RWPE1 (cell line): Measurements from ENCODE around the gene INHA.

Experiments used
- CTCF ChIA-PET: fragments of 350-600 bp; sonication (Branson Sonifier 250); formaldehyde crosslinking; extraction: SDS; loops from one replicate; lab custom pipeline; 2021; lab: Yijun Ruan, JAX
- POLR2A ChIA-PET: fragments of 400-600 bp; formaldehyde crosslinking; extraction: SDS; loops from one replicate; lab custom pipeline; 2020; ENCODE audit warnings: antibody characterized with exemption; ENCODE audit not compliant: low non-redundant PET; lab: Yijun Ruan, JAX
- DNase-seq: peaks from one replicate; pipeline ENCODE4 v3.0.0; 2012; ENCODE audit warnings: low spot score
- H3K27ac ChIP-seq: fragments of 450-650 bp; 2 replicates; pipeline ENCODE4 v1.5.1; 2017
- TF ChIP-seq, protein P1 (sequence below): fragments of 450-650 bp; conservative IDR thresholded peaks from 2 replicates; pipeline ENCODE4 v1.5.1; 2017; ENCODE audit warnings: low read depth, mild to moderate bottlenecking

INHA gene

DNA sequence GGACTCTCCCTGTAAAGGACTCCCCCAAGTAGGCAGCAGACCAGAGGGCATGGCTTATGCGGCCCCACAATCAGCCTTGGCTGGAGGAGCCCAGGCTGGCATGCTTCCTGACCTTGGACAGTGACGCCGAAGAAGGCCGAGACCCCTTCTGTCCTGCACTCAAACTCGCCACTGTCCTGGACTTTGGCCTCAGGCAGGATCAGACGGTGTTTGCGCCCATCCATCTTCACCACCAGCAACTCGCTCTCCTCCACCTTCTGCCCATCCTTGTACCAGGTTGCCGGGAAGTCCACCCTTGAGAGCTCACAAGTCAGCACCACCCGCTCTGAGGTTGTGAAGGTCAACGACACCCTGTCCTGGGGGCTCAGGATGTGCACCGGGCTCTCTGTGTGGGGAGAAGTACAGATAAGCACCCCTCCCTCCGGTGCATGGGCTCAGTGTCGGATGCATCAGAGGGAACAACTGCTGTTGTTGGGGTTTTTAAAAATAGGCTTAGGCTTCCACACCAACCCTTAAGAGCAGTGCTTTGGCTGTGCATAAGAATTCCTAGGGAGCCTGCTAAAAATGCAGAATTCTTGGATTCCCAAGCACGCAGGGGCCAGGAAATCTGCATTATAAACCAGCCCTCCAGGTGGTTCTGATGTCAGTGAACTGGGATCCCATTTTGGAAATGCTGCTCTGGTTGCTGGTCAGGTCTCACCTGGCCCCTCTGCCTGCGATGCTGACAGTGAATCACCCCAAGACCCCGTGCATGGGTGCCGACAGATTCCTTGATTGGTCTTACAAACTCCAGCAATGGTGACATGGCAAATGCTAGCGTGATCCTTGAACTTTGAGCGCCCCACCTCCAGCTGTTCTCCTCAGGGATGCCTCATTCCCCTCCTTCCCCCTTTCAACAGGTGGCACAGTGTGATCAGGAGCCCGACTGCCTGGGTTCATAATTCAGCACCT lies 6.7 kb upstream of the INHA start:
- no peak for DNase-seq
- TF ChIP-seq, protein P1, sequence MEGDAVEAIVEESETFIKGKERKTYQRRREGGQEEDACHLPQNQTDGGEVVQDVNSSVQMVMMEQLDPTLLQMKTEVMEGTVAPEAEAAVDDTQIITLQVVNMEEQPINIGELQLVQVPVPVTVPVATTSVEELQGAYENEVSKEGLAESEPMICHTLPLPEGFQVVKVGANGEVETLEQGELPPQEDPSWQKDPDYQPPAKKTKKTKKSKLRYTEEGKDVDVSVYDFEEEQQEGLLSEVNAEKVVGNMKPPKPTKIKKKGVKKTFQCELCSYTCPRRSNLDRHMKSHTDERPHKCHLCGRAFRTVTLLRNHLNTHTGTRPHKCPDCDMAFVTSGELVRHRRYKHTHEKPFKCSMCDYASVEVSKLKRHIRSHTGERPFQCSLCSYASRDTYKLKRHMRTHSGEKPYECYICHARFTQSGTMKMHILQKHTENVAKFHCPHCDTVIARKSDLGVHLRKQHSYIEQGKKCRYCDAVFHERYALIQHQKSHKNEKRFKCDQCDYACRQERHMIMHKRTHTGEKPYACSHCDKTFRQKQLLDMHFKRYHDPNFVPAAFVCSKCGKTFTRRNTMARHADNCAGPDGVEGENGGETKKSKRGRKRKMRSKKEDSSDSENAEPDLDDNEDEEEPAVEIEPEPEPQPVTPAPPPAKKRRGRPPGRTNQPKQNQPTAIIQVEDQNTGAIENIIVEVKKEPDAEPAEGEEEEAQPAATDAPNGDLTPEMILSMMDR: no peak
- no peak overlapping the region for H3K27ac ChIP-seq
- ChIA-PET CTCF (no interaction called here), POLR2A (no interaction called here)

DNA sequence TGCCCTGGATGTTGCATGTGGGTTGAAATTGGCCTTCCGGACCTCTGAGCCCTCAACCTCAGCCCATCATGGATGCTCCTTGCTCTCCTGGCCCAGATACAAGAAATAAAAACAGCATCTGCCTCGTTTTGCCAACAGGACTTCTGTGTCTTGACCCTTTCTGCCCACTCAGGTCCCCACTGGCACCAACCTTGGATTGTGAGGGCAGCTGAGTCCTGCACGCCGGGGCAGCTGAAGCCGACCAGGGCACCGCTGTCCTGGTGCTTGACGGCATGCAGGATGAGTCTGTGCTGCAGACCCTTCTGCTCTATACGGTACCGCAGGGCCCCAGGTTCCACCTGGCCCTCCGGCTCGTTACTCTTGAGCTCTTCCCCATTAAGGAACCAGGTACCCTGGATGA lies 5.5 kb upstream of the INHA start:
- H3K27ac ChIP-seq: no peak overlapping the region
- POLR2A ChIA-PET: no interaction called here
- TF ChIP-seq, protein P1: no peak
- DNase-seq: no peak
- CTCF ChIA-PET: no interaction called here

DNA sequence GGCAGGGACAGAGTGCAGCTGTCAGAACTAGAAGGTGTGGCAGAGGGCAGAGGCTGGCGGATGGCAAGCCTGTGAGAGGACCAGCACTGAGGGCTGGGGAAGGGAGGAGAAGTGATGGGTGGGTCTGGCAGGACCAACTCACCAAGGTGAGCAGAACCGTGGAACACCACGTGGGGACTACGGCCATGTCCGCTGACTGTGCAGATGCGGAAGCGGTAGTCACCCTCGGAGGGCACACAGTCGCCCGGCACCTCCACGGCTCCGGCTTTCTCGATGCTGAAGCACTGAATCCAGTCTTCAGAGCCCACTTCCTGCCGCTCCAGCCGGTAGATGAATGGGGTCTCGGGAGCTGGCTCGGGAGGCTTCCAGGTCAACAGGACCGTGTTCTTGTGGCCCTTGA lies 5.0 kb upstream of the INHA start:
- ChIA-PET POLR2A (no interaction called here), CTCF (no interaction called here)
- no peak for DNase-seq
- TF ChIP-seq, protein P1: no peak
- no peak overlapping the region for H3K27ac ChIP-seq

- TF ChIP-seq, protein P1: no peak
- H3K27ac ChIP-seq: no peak overlapping the region
- DNase-seq: no peak
- ChIA-PET POLR2A (no interaction called here), CTCF (interaction anchor here (0.6 kb wide), 1 partner anchor 76 kb away, joined by 3 read pairs; no protein-coding TSS in a partner anchor)
Observed at GRCh38 chr2:219567791-219568361, 4.2 kb upstream of the INHA start.

DNA sequence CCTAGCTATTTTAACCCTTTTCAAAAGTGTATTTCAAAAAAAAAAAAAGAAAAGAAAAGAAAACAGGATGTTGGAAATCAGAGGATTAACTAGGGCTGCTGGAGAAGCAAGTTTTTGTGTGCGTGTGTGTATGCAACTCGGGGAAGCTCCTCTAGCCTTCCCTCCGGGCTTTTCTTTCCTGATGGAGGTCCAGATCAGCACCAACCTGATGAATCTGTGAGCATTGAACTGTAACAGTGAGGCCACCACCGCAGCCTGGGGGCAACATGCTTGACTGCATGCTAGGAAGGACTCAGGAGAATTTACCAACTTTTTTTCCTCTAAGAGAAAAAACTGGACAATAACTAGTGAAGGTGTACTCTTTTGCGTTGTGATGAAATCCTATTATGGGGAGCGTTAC lies 3.1 kb upstream of the INHA start:
- DNase-seq: no peak
- POLR2A ChIA-PET: no interaction called here
- H3K27ac ChIP-seq: no peak overlapping the region
- TF ChIP-seq, protein P1: no peak
- CTCF ChIA-PET: interaction anchor here (4.0 kb wide), 1 partner anchor 8 kb away, joined by 21 read pairs; no protein-coding TSS in a partner anchor

- no peak for DNase-seq
- peak overlapping the region; percentile 77; the same call in 1 of the 2 replicates for H3K27ac ChIP-seq
- POLR2A ChIA-PET: no interaction called here
- CTCF ChIA-PET: interaction anchor here (4.0 kb wide), 1 partner anchor 9 kb away, joined by 21 read pairs; no protein-coding TSS in a partner anchor
- TF ChIP-seq, protein P1: no peak
Observed at GRCh38 chr2:219569635-219570034, 2.5 kb upstream of the INHA start.
